HCT116 (cell line): ENCODE data around the gene MEIS2.

Experiments
- EZH2 ChIP-seq: fragments of 200-600 bp; sonication (generic); IDR thresholded peaks from 2 replicates; pipeline ENCODE4 v1.6.1; 2017; ENCODE audit warnings: antibody characterized with exemption, mixed run types
- POLR2AphosphoS5 ChIP-seq: IDR thresholded peaks from 2 replicates; pipeline ENCODE4 v1.6.1; 2011; ENCODE audit warnings: mild to moderate bottlenecking, low read depth, low read length, moderate library complexity
- SIN3A ChIP-seq: IDR thresholded peaks from 2 replicates; pipeline ENCODE4 v1.6.1; 2012; ENCODE audit warnings: low read depth
- TF ChIP-seq, protein P1 (sequence below): IDR thresholded peaks from 2 replicates; pipeline ENCODE4 v1.6.1; 2012; ENCODE audit warnings: low read depth
- TF ChIP-seq, protein P2 (sequence below): IDR thresholded peaks from 2 replicates; pipeline ENCODE4 v1.6.1; 2011; ENCODE audit warnings: mild to moderate bottlenecking, low read length, moderate library complexity; ENCODE audit not compliant: insufficient replicate concordance; ENCODE audit errors: extremely low read depth
- TF ChIP-seq, protein P3 (sequence below), 3 experiments: fragments of 200-600 bp in 1 of 3; sonication (generic) in 1 of 3; IDR thresholded peaks in 2 of 3; conservative IDR thresholded peaks in 1 of 3; 2 replicates each; pipeline ENCODE4 v1.5.1; 2012 to 2017; ENCODE audit warnings: low read depth in 2 of 3, low read length in 2 of 3, antibody characterized with exemption in 1 of 3, borderline replicate concordance in 1 of 3, control low read depth in 1 of 3, mild to moderate bottlenecking in 1 of 3, mixed read lengths in 1 of 3, mixed run types in 1 of 3, moderate library complexity in 1 of 3; ENCODE audit not compliant: insufficient read depth in 1 of 3

- TF ChIP-seq, protein P1, sequence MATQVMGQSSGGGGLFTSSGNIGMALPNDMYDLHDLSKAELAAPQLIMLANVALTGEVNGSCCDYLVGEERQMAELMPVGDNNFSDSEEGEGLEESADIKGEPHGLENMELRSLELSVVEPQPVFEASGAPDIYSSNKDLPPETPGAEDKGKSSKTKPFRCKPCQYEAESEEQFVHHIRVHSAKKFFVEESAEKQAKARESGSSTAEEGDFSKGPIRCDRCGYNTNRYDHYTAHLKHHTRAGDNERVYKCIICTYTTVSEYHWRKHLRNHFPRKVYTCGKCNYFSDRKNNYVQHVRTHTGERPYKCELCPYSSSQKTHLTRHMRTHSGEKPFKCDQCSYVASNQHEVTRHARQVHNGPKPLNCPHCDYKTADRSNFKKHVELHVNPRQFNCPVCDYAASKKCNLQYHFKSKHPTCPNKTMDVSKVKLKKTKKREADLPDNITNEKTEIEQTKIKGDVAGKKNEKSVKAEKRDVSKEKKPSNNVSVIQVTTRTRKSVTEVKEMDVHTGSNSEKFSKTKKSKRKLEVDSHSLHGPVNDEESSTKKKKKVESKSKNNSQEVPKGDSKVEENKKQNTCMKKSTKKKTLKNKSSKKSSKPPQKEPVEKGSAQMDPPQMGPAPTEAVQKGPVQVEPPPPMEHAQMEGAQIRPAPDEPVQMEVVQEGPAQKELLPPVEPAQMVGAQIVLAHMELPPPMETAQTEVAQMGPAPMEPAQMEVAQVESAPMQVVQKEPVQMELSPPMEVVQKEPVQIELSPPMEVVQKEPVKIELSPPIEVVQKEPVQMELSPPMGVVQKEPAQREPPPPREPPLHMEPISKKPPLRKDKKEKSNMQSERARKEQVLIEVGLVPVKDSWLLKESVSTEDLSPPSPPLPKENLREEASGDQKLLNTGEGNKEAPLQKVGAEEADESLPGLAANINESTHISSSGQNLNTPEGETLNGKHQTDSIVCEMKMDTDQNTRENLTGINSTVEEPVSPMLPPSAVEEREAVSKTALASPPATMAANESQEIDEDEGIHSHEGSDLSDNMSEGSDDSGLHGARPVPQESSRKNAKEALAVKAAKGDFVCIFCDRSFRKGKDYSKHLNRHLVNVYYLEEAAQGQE: no peak
- no peak for TF ChIP-seq POLR2AphosphoS5
- TF ChIP-seq, protein P2, sequence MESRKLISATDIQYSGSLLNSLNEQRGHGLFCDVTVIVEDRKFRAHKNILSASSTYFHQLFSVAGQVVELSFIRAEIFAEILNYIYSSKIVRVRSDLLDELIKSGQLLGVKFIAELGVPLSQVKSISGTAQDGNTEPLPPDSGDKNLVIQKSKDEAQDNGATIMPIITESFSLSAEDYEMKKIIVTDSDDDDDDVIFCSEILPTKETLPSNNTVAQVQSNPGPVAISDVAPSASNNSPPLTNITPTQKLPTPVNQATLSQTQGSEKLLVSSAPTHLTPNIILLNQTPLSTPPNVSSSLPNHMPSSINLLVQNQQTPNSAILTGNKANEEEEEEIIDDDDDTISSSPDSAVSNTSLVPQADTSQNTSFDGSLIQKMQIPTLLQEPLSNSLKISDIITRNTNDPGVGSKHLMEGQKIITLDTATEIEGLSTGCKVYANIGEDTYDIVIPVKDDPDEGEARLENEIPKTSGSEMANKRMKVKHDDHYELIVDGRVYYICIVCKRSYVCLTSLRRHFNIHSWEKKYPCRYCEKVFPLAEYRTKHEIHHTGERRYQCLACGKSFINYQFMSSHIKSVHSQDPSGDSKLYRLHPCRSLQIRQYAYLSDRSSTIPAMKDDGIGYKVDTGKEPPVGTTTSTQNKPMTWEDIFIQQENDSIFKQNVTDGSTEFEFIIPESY: no peak
- TF ChIP-seq, protein P3, sequence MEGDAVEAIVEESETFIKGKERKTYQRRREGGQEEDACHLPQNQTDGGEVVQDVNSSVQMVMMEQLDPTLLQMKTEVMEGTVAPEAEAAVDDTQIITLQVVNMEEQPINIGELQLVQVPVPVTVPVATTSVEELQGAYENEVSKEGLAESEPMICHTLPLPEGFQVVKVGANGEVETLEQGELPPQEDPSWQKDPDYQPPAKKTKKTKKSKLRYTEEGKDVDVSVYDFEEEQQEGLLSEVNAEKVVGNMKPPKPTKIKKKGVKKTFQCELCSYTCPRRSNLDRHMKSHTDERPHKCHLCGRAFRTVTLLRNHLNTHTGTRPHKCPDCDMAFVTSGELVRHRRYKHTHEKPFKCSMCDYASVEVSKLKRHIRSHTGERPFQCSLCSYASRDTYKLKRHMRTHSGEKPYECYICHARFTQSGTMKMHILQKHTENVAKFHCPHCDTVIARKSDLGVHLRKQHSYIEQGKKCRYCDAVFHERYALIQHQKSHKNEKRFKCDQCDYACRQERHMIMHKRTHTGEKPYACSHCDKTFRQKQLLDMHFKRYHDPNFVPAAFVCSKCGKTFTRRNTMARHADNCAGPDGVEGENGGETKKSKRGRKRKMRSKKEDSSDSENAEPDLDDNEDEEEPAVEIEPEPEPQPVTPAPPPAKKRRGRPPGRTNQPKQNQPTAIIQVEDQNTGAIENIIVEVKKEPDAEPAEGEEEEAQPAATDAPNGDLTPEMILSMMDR (IDR thresholded peaks at IDR 0.05 in 2 of 3, conservative IDR thresholded peaks at IDR 0.05 in 1 of 3; ENCODE audit: borderline replicate concordance in 1 of 3, insufficient read depth in 1 of 3, low read depth in 2 of 3, low read length in 2 of 3): no peak
- no peak for TF ChIP-seq EZH2
- TF ChIP-seq SIN3A: no peak
Observed at GRCh38 chr15:36932070-36932469, 168.3 kb downstream of the MEIS2 start.
